Fibroblast of lung (primary cell): ENCODE data around the gene ATP10B. TPM values are rescaled to one million over a fixed set of nuclear protein-coding genes. Genes with fewer than 3 reads are reported as not detected.

Source experiments
- DNase-seq, 2 donors: peaks; one replicate each; pipeline versions ENCODE4 v3.0.0 to v3.0.0-alpha.2; 2010; ENCODE audit warnings: low read depth in 2 of 2
- H2AFZ ChIP-seq: 2 replicates; pipeline ENCODE4 v1.5.1; 2012; ENCODE audit warnings: low read length, control low read depth, inconsistent platforms
- H3K27ac ChIP-seq: 2 replicates; pipeline ENCODE4 v1.5.1; 2011; ENCODE audit warnings: low read length, control low read depth; ENCODE audit not compliant: insufficient read depth
- H3K27me3 ChIP-seq: 2 replicates; pipeline ENCODE4 v1.5.1; 2011; ENCODE audit warnings: mild to moderate bottlenecking, low read length; ENCODE audit not compliant: control insufficient read depth, insufficient read depth
- H3K36me3 ChIP-seq: 2 replicates; pipeline ENCODE4 v1.5.1; 2011; ENCODE audit warnings: low read length; ENCODE audit not compliant: control insufficient read depth, insufficient read depth
- H3K4me1 ChIP-seq: 2 replicates; pipeline ENCODE4 v1.5.1; 2011; ENCODE audit warnings: low read length; ENCODE audit not compliant: control insufficient read depth, insufficient read depth; ENCODE audit errors: extremely low read depth
- H3K4me2 ChIP-seq: 2 replicates; pipeline ENCODE4 v1.5.1; 2011; ENCODE audit warnings: low read length, control low read depth; ENCODE audit not compliant: insufficient read depth; ENCODE audit errors: extremely low read depth
- H3K4me3 ChIP-seq, 4 experiments: fragments of 200-600 bp in 1 of 4; sonication (generic) in 1 of 4; replicated peaks in 1 of 4; 2 replicates each; pipeline ENCODE4 v1.5.1; 2011 to 2016; ENCODE audit warnings: low read length in 4 of 4, low read depth in 3 of 4, mild to moderate bottlenecking in 3 of 4, control low read depth in 2 of 4, inconsistent platforms in 1 of 4, mixed read lengths in 1 of 4; ENCODE audit not compliant: insufficient read depth in 1 of 4; ENCODE audit errors: control extremely low read depth in 1 of 4
- H3K79me2 ChIP-seq: 2 replicates; pipeline ENCODE4 v1.5.1; 2012; ENCODE audit warnings: mild to moderate bottlenecking, low read length, inconsistent platforms; ENCODE audit not compliant: control insufficient read depth, insufficient read depth
- H3K9ac ChIP-seq: 2 replicates; pipeline ENCODE4 v1.5.1; 2011; ENCODE audit warnings: mild to moderate bottlenecking, low read length, control low read depth; ENCODE audit not compliant: insufficient read depth
- H3K9me3 ChIP-seq: 2 replicates; pipeline ENCODE4 v1.5.1; 2012; ENCODE audit warnings: low read depth, low read length; ENCODE audit not compliant: control insufficient read depth, insufficient read depth
- H4K20me1 ChIP-seq: 2 replicates; pipeline ENCODE4 v1.5.1; 2011; ENCODE audit warnings: low read length; ENCODE audit not compliant: control insufficient read depth, insufficient read depth; ENCODE audit errors: extremely low read depth
- CTCF ChIP-seq, 2 donors: IDR thresholded peaks in 1 of 2; conservative IDR thresholded peaks in 1 of 2; 1 replicate in 1 of 2; 2 replicates in 1 of 2; pipeline ENCODE4 v1.5.1; 2011 to 2012; ENCODE audit warnings: low read length in 2 of 2, control low read depth in 1 of 2, inconsistent platforms in 1 of 2, low read depth in 1 of 2, mild to moderate bottlenecking in 1 of 2
- EZH2 ChIP-seq: IDR thresholded peaks from 2 replicates; pipeline ENCODE4 v1.5.1; 2012; ENCODE audit warnings: low read length, control low read depth, mild to moderate bottlenecking; ENCODE audit errors: missing control alignments
- polyA plus RNA-seq, 2 donors: library from polyadenylated mRNA; depleted of rRNA in 1 of 2; stranded (reverse) in 1 of 2; unstranded in 1 of 2; fragments of >200 nt; gene quantifications; 2 replicates each; pipeline ENCODE4 v1.2.1, GENCODE V29; 2011 to 2012; ENCODE audit warnings: missing spikeins in 1 of 2
- total RNA-seq: library from RNA; depleted of rRNA; stranded (reverse); fragments of >200 nt; gene quantifications from 2 replicates; pipeline ENCODE4 v1.2.1, GENCODE V29; 2014

ATP10B gene
- total and polyA plus RNA-seq, 2 donors (not counting 1 experiment from before 2014, with no cell fraction given) = not detected

- H3K27me3 ChIP-seq = no peaks in the 10 kb centered on the region
- no peaks in the 10 kb centered on the region for H3K4me1 ChIP-seq
- no peak overlapping the region for H3K9ac ChIP-seq
- H3K79me2 ChIP-seq = no peaks in the 10 kb centered on the region
- no peak overlapping the region for H3K4me3 ChIP-seq
- no peak overlapping the region for H2AFZ ChIP-seq
- no peak overlapping the region for H3K27ac ChIP-seq
- DNase-seq = no peak
- H3K9me3 ChIP-seq = no peaks in the 10 kb centered on the region
- H3K36me3 ChIP-seq = no peaks in the 10 kb centered on the region
- no peaks in the 10 kb centered on the region for H4K20me1 ChIP-seq
- TF ChIP-seq CTCF (conservative IDR thresholded peaks at IDR 0.05 in 1 of 2, IDR thresholded peaks at IDR 0.05 in 1 of 2; ENCODE audit: low read depth in 1 of 2, low read length in 2 of 2) (no peak), EZH2 (no peak)
- no peak overlapping the region for H3K4me2 ChIP-seq
These were observed 52.8 kb downstream of the ATP10B start for GRCh38 chr5:160799184-160799583.

GRCh38 chr5:160797020-160797419 is 55.0 kb downstream of the ATP10B start:
- no peak overlapping the region for H2AFZ ChIP-seq
- H3K9me3 ChIP-seq = no peaks in the 10 kb centered on the region
- H3K36me3 ChIP-seq = no peaks in the 10 kb centered on the region
- no peak overlapping the region for H3K9ac ChIP-seq
- no peaks in the 10 kb centered on the region for H4K20me1 ChIP-seq
- no peak overlapping the region for H3K4me2 ChIP-seq
- no peak overlapping the region for H3K27ac ChIP-seq
- H3K4me3 ChIP-seq = no peak overlapping the region
- H3K27me3 ChIP-seq = no peaks in the 10 kb centered on the region
- no peaks in the 10 kb centered on the region for H3K79me2 ChIP-seq
- no peaks in the 10 kb centered on the region for H3K4me1 ChIP-seq
- no peak for DNase-seq
- no peak for TF ChIP-seq CTCF (conservative IDR thresholded peaks at IDR 0.05 in 1 of 2, IDR thresholded peaks at IDR 0.05 in 1 of 2; ENCODE audit: low read depth in 1 of 2, low read length in 2 of 2)
- TF ChIP-seq EZH2 = no peak

GRCh38 chr5:160793530-160793899 is 58.5 kb downstream of the ATP10B start:
- no peaks in the 10 kb centered on the region for H4K20me1 ChIP-seq
- H3K27ac ChIP-seq = no peak overlapping the region
- no peak overlapping the region for H3K9ac ChIP-seq
- H2AFZ ChIP-seq = no peak overlapping the region
- no peak for DNase-seq
- no peaks in the 10 kb centered on the region for H3K36me3 ChIP-seq
- no peaks in the 10 kb centered on the region for H3K27me3 ChIP-seq
- no peak overlapping the region for H3K4me2 ChIP-seq
- TF ChIP-seq EZH2 (no peak), CTCF (conservative IDR thresholded peaks at IDR 0.05 in 1 of 2, IDR thresholded peaks at IDR 0.05 in 1 of 2; ENCODE audit: low read depth in 1 of 2, low read length in 2 of 2) (no peak)
- H3K79me2 ChIP-seq = no peaks in the 10 kb centered on the region
- no peak overlapping the region for H3K4me3 ChIP-seq
- no peaks in the 10 kb centered on the region for H3K4me1 ChIP-seq
- no peaks in the 10 kb centered on the region for H3K9me3 ChIP-seq
